HepG2 (cell line): ENCODE results near the gene INSYN2B. TPM values are rescaled to one million over a fixed set of nuclear protein-coding genes. Genes with fewer than 3 reads are reported as not detected.

Experiments used
- ATAC-seq: fragments of 200-7000 bp; cut with Tn5 transposase; 3 replicates; pipeline ENCODE4 v1.9.1; 2020; ENCODE audit warnings: mild to moderate bottlenecking, moderate library complexity
- BruUV-seq: library from RNA; stranded (reverse); fragments of 400-500 nt; replicated peaks from 2 replicates; lab custom pipeline; 2021; lab: Mats Ljungman, UMichigan
- CTCF ChIA-PET: fragments of 300-600 bp; formaldehyde crosslinking; extraction: SDS; loops from one replicate; lab custom pipeline; 2021; ENCODE audit warnings: low total read pairs, inconsistent platforms, low intra/inter-chr PET ratio; lab: Yijun Ruan, JAX
- POLR2A ChIA-PET: fragments of 350-600 bp; sonication (Branson Sonifier 250); formaldehyde crosslinking; loops from one replicate; lab custom pipeline; 2020; ENCODE audit warnings: antibody characterized with exemption, inconsistent platforms; lab: Yijun Ruan, JAX
- DNase-seq: peaks from one replicate; pipeline ENCODE4 v3.0.0-alpha.2; 2015; ENCODE audit warnings: low spot score
- FAIRE-seq: peaks from 3 replicates; lab custom pipeline; 2011; peaks lifted over from hg19 to GRCh38; lab: Jason Lieb, UNC
- H2AFZ ChIP-seq: one replicate; pipeline ENCODE4 v1.6.1; 2011; ENCODE audit warnings: low read length, inconsistent platforms
- H3K27ac ChIP-seq: fragments of 300-600 bp; 3 replicates; pipeline ENCODE4 v1.8.0; 2011; ENCODE audit warnings: mixed run types, mild to moderate bottlenecking, mixed read lengths, low read length, inconsistent platforms; ENCODE audit not compliant: insufficient read depth; ENCODE audit errors: extremely low read length
- H3K27me3 ChIP-seq, 2 experiments: fragments of 200-600 bp in 1 of 2; 2 replicates in 1 of 2; 3 replicates in 1 of 2; pipeline versions ENCODE4 v1.6.0 to v1.8.0; 2011; ENCODE audit warnings: low read length in 2 of 2, mild to moderate bottlenecking in 2 of 2, moderate library complexity in 2 of 2, inconsistent platforms in 1 of 2; ENCODE audit not compliant: insufficient read depth in 2 of 2, control insufficient read depth in 1 of 2
- H3K36me3 ChIP-seq, 2 experiments: fragments of 200-600 bp in 1 of 2; replicated peaks in 1 of 2; 2 replicates in 1 of 2; 3 replicates in 1 of 2; pipeline versions ENCODE4 v1.5.1 to v1.8.0; 2011; ENCODE audit warnings: low read length in 2 of 2, inconsistent platforms in 1 of 2; ENCODE audit not compliant: insufficient read depth in 2 of 2, control insufficient read depth in 1 of 2
- H3K4me1 ChIP-seq: 2 replicates; pipeline ENCODE4 v1.5.1; 2012; ENCODE audit warnings: low read length, inconsistent platforms; ENCODE audit not compliant: insufficient read depth
- H3K4me2 ChIP-seq: 2 replicates; pipeline ENCODE4 v1.6.0; 2011; ENCODE audit warnings: low read depth, low read length, inconsistent platforms
- H3K4me3 ChIP-seq, 3 experiments: fragments of 200-600 bp in 1 of 3; sonication (generic), shearing (Covaris generic) in 1 of 3; replicated peaks in 1 of 3; 2 replicates each; pipeline ENCODE4 v1.5.1; 2011 to 2016; ENCODE audit warnings: low read length in 3 of 3, inconsistent platforms in 2 of 3, low read depth in 2 of 3, mild to moderate bottlenecking in 2 of 3, control low read depth in 1 of 3, mixed read lengths in 1 of 3; ENCODE audit not compliant: insufficient read depth in 1 of 3
- H3K79me2 ChIP-seq: one replicate; pipeline ENCODE4 v1.6.1; 2011; ENCODE audit warnings: low read length, inconsistent platforms; ENCODE audit not compliant: insufficient read depth
- H3K9ac ChIP-seq: 2 replicates; pipeline ENCODE4 v1.6.0; 2011; ENCODE audit warnings: mild to moderate bottlenecking, low read depth, low read length, inconsistent platforms; ENCODE audit not compliant: insufficient read depth
- H3K9me3 ChIP-seq: 2 replicates; pipeline ENCODE4 v1.5.1; 2012; ENCODE audit warnings: mild to moderate bottlenecking, low read length
- H4K20me1 ChIP-seq: 2 replicates; pipeline ENCODE4 v1.6.0; 2011; ENCODE audit warnings: inconsistent platforms, mild to moderate bottlenecking, low read length, moderate library complexity; ENCODE audit not compliant: insufficient read depth
- ARID2 ChIP-seq: sonication (generic); formaldehyde crosslinking; IDR thresholded peaks from 2 replicates; pipeline ENCODE4 v1.8.1; 2022; ENCODE audit warnings: mild to moderate bottlenecking, missing genetic modification reagents, borderline replicate concordance
- BRD4 ChIP-seq: sonication (generic); formaldehyde crosslinking; IDR thresholded peaks from 2 replicates; pipeline ENCODE4 v1.4.0; 2020; ENCODE audit warnings: missing genetic modification reagents
- PHF5A ChIP-seq: IDR thresholded peaks from one replicate; pipeline ENCODE4 v1.6.1; 2018; ENCODE audit warnings: low read depth, missing genetic modification reagents; ENCODE audit not compliant: unreplicated experiment
- RARA ChIP-seq: IDR thresholded peaks from 2 replicates; pipeline ENCODE4 v1.6.1; 2016; ENCODE audit warnings: missing genetic modification reagents, missing compliant biosample characterization
- SMAD3 ChIP-seq: sonication (generic); formaldehyde crosslinking; IDR thresholded peaks from 2 replicates; pipeline ENCODE4 v1.4.0; 2020; ENCODE audit warnings: missing genetic modification reagents
- TCF7 ChIP-seq: sonication (generic); IDR thresholded peaks from 2 replicates; pipeline ENCODE4 v1.6.1; 2016; ENCODE audit warnings: antibody characterized with exemption, low read depth
- YEATS2 ChIP-seq: sonication (generic); formaldehyde crosslinking; IDR thresholded peaks from 2 replicates; pipeline ENCODE4 v1.4.0; 2020; ENCODE audit warnings: missing genetic modification reagents, borderline replicate concordance
- YEATS4 ChIP-seq: sonication (generic); formaldehyde crosslinking; IDR thresholded peaks from 2 replicates; pipeline ENCODE4 v1.4.0; 2020; ENCODE audit warnings: missing genetic modification reagents, borderline replicate concordance
- ZBTB8A ChIP-seq: sonication (generic); formaldehyde crosslinking; IDR thresholded peaks from 2 replicates; pipeline ENCODE4 v1.4.0; 2020; ENCODE audit warnings: mild to moderate bottlenecking, low read depth, missing genetic modification reagents, borderline replicate concordance
- ZNF251 ChIP-seq: sonication (generic); formaldehyde crosslinking; IDR thresholded peaks from 2 replicates; pipeline ENCODE4 v1.9.0; 2021; ENCODE audit warnings: mild to moderate bottlenecking, missing genetic modification reagents
- in situ Hi-C: cut with HindIII; loops from 2 replicates; pipeline ENCODE4 v1.10.0; 2017; ENCODE audit warnings: low pct_unique_long_range_greater_than_20kb; ENCODE audit not compliant: extremely low pct_ligation_motif_present
- intact Hi-C: fragments of 100-400 bp; cut with micrococcal nuclease; formaldehyde crosslinking; loops from one replicate; pipeline ENCODE4 v1.10.0; 2022; ENCODE audit not compliant: unreplicated experiment
- polyA plus RNA-seq, 8 experiments: library from polyadenylated mRNA; depleted of rRNA in 3 of 8; stranded (reverse) in 7 of 8; unstranded in 1 of 8; fragments of >200 nt; fragmentation: Illumina TruSeq in 4 of 8; extraction: Trizol in 4 of 8; gene quantifications; 2 replicates each; pipeline versions ENCODE4 v1.2.1 to v1.2.3, GENCODE V29; 2011 to 2016; ENCODE audit warnings: low read depth in 4 of 8, missing spikeins in 1 of 8, mixed read lengths in 1 of 8; ENCODE audit not compliant: insufficient read depth in 1 of 8
- total RNA-seq, 5 experiments: library from RNA; depleted of rRNA; stranded (reverse); fragments of >200 nt; fragmentation: Illumina TruSeq; extraction: Trizol; gene quantifications; 2 replicates each; pipeline ENCODE4 v1.2.3, GENCODE V29; 2016; ENCODE audit warnings: low read depth in 1 of 5
- TF ChIP-seq, protein P1 (sequence below): sonication (generic); formaldehyde crosslinking; IDR thresholded peaks from 2 replicates; pipeline ENCODE4 v1.4.0; 2020; ENCODE audit warnings: missing genetic modification reagents
- TF ChIP-seq, protein P2 (sequence below): sonication (generic); formaldehyde crosslinking; IDR thresholded peaks from 2 replicates; pipeline ENCODE4 v1.4.0; 2020; ENCODE audit warnings: missing genetic modification reagents
- TF ChIP-seq, protein P3 (sequence below): sonication (generic); formaldehyde crosslinking; IDR thresholded peaks from 2 replicates; pipeline ENCODE4 v1.4.0; 2020; ENCODE audit warnings: mild to moderate bottlenecking, missing genetic modification reagents
- TF ChIP-seq, protein P4 (sequence below): sonication (generic); formaldehyde crosslinking; IDR thresholded peaks from 2 replicates; pipeline ENCODE4 v1.5.1; 2020; ENCODE audit warnings: missing genetic modification reagents, mild to moderate bottlenecking, borderline replicate concordance

The INSYN2B gene
- total and polyA plus RNA-seq, 2 of the 13 experiments (the other 11 are each of a cell fraction or from before 2014, with no cell fraction given) = not detected

DNA sequence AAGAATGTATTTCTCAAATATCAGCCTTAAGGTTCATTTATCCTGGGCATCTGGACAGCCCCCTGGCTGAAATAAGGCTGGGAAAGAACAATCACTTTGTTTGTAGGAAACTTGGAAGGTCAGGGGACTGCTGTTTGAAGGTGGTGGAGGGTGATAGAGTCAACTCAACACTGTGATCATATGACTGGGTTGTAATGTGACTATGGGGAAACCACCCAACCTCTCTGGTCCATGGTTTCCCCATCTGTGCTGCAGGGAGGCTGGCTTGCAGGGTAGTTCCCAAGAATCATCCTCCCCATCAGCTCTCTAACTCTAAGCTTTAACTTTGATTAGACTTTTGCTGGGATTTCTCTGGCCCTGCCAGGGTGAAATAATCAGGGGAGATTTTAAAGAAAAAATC is 10.0 kb downstream of the INSYN2B start:
- Histone ChIP-seq H3K36me3 (no peaks in the 10 kb centered on the region), H3K4me3 (no peak overlapping the region), H3K27me3 (peaks cover 0 to 5% of the 10 kb centered on the region in 2 experiments; a peak in 1 of 5 replicates), H3K4me1 (no peaks in the 10 kb centered on the region), H3K79me2 (no peaks in the 10 kb centered on the region), H2AFZ (no peak overlapping the region), H3K27ac (no peak overlapping the region), H3K4me2 (no peak overlapping the region), H3K9me3 (no peaks in the 10 kb centered on the region), H3K9ac (no peak overlapping the region), H4K20me1 (no peaks in the 10 kb centered on the region)
- ChIA-PET POLR2A (no interaction called here), CTCF (no interaction called here)
- no peak for ATAC-seq
- intact Hi-C loops = no loop called here
- DNase-seq = no peak
- FAIRE-seq = no peak
- BruUV-seq = no TSS peak
- in situ Hi-C loops = no loop called here
- TF ChIP-seq BRD4 (CRISPR knock-in tag) (no peak), ARID2 (CRISPR knock-in tag) (no peak), ZNF251 (CRISPR knock-in tag) (no peak), YEATS2 (no peak), YEATS4 (CRISPR knock-in tag) (no peak), ZBTB8A (CRISPR knock-in tag) (no peak), SMAD3 (CRISPR knock-in tag) (no peak), RARA (CRISPR knock-in tag) (no peak), PHF5A (no peak), TCF7 (no peak)
- TF ChIP-seq, protein P1, sequence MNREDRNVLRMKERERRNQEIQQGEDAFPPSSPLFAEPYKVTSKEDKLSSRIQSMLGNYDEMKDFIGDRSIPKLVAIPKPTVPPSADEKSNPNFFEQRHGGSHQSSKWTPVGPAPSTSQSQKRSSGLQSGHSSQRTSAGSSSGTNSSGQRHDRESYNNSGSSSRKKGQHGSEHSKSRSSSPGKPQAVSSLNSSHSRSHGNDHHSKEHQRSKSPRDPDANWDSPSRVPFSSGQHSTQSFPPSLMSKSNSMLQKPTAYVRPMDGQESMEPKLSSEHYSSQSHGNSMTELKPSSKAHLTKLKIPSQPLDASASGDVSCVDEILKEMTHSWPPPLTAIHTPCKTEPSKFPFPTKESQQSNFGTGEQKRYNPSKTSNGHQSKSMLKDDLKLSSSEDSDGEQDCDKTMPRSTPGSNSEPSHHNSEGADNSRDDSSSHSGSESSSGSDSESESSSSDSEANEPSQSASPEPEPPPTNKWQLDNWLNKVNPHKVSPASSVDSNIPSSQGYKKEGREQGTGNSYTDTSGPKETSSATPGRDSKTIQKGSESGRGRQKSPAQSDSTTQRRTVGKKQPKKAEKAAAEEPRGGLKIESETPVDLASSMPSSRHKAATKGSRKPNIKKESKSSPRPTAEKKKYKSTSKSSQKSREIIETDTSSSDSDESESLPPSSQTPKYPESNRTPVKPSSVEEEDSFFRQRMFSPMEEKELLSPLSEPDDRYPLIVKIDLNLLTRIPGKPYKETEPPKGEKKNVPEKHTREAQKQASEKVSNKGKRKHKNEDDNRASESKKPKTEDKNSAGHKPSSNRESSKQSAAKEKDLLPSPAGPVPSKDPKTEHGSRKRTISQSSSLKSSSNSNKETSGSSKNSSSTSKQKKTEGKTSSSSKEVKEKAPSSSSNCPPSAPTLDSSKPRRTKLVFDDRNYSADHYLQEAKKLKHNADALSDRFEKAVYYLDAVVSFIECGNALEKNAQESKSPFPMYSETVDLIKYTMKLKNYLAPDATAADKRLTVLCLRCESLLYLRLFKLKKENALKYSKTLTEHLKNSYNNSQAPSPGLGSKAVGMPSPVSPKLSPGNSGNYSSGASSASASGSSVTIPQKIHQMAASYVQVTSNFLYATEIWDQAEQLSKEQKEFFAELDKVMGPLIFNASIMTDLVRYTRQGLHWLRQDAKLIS (CRISPR knock-in tag) = no peak
- TF ChIP-seq, protein P2, sequence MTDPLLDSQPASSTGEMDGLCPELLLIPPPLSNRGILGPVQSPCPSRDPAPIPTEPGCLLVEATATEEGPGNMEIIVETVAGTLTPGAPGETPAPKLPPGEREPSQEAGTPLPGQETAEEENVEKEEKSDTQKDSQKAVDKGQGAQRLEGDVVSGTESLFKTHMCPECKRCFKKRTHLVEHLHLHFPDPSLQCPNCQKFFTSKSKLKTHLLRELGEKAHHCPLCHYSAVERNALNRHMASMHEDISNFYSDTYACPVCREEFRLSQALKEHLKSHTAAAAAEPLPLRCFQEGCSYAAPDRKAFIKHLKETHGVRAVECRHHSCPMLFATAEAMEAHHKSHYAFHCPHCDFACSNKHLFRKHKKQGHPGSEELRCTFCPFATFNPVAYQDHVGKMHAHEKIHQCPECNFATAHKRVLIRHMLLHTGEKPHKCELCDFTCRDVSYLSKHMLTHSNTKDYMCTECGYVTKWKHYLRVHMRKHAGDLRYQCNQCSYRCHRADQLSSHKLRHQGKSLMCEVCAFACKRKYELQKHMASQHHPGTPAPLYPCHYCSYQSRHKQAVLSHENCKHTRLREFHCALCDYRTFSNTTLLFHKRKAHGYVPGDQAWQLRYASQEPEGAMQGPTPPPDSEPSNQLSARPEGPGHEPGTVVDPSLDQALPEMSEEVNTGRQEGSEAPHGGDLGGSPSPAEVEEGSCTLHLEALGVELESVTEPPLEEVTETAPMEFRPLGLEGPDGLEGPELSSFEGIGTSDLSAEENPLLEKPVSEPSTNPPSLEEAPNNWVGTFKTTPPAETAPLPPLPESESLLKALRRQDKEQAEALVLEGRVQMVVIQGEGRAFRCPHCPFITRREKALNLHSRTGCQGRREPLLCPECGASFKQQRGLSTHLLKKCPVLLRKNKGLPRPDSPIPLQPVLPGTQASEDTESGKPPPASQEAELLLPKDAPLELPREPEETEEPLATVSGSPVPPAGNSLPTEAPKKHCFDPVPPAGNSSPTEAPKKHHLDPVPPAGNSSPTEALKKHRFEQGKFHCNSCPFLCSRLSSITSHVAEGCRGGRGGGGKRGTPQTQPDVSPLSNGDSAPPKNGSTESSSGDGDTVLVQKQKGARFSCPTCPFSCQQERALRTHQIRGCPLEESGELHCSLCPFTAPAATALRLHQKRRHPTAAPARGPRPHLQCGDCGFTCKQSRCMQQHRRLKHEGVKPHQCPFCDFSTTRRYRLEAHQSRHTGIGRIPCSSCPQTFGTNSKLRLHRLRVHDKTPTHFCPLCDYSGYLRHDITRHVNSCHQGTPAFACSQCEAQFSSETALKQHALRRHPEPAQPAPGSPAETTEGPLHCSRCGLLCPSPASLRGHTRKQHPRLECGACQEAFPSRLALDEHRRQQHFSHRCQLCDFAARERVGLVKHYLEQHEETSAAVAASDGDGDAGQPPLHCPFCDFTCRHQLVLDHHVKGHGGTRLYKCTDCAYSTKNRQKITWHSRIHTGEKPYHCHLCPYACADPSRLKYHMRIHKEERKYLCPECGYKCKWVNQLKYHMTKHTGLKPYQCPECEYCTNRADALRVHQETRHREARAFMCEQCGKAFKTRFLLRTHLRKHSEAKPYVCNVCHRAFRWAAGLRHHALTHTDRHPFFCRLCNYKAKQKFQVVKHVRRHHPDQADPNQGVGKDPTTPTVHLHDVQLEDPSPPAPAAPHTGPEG (CRISPR knock-in tag) = no peak
- TF ChIP-seq, protein P3, sequence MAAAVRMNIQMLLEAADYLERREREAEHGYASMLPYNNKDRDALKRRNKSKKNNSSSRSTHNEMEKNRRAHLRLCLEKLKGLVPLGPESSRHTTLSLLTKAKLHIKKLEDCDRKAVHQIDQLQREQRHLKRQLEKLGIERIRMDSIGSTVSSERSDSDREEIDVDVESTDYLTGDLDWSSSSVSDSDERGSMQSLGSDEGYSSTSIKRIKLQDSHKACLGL = no peak
- TF ChIP-seq, protein P4, sequence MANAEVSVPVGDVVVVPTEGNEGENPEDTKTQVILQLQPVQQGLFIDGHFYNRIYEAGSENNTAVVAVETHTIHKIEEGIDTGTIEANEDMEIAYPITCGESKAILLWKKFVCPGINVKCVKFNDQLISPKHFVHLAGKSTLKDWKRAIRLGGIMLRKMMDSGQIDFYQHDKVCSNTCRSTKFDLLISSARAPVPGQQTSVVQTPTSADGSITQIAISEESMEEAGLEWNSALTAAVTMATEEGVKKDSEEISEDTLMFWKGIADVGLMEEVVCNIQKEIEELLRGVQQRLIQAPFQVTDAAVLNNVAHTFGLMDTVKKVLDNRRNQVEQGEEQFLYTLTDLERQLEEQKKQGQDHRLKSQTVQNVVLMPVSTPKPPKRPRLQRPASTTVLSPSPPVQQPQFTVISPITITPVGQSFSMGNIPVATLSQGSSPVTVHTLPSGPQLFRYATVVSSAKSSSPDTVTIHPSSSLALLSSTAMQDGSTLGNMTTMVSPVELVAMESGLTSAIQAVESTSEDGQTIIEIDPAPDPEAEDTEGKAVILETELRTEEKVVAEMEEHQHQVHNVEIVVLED = no peak
